GM12878 (cell line): Measurements from ENCODE around the gene NXN. TPM values are rescaled to one million over a fixed set of nuclear protein-coding genes. Genes with fewer than 3 reads are reported as not detected.

ENCODE experiments used
- CHD1 ChIP-seq: IDR thresholded peaks from 2 replicates; pipeline ENCODE4 v1.6.1; 2012; ENCODE audit warnings: low read depth, low read length, improper control_type of control experiment
- CREM ChIP-seq: IDR thresholded peaks from 2 replicates; pipeline ENCODE4 v1.6.1; 2014; ENCODE audit warnings: antibody characterized with exemption, low read depth
- E2F4 ChIP-seq: IDR thresholded peaks from 2 replicates; pipeline ENCODE4 v1.6.1; 2012; ENCODE audit warnings: low read depth, low read length, improper control_type of control experiment
- MEF2B ChIP-seq: fragments of 450-650 bp; IDR thresholded peaks from 2 replicates; pipeline ENCODE4 v1.6.1; 2018; ENCODE audit warnings: mild to moderate bottlenecking, moderate library complexity; ENCODE audit not compliant: partially characterized antibody, poor library complexity, severe bottlenecking
- NBN ChIP-seq: fragments of 450-650 bp; IDR thresholded peaks from 2 replicates; pipeline ENCODE4 v1.6.1; 2016
- RELB ChIP-seq: fragments of 450-650 bp; IDR thresholded peaks from 2 replicates; pipeline ENCODE4 v1.6.1; 2017; ENCODE audit warnings: low read depth, mild to moderate bottlenecking, moderate library complexity
- polyA plus RNA-seq, 11 experiments: library from polyadenylated mRNA; depleted of rRNA in 4 of 11; unstranded in 6 of 11; stranded (reverse) in 5 of 11; fragments of >200 nt; fragmentation: Nextera tagmentation in 4 of 11; fragmentation: Illumina TruSeq in 1 of 11; extraction: Ambion mirVana in 4 of 11; extraction: Trizol in 1 of 11; gene quantifications; 1 replicate in 1 of 11; 2 replicates in 10 of 11; pipeline versions ENCODE4 v1.2.1 to v1.2.3, GENCODE V29; 2011 to 2016; ENCODE audit warnings: inconsistent platforms in 2 of 11, missing spikeins in 2 of 11, low read depth in 1 of 11
- total RNA-seq, 4 experiments: library from RNA; depleted of rRNA in 3 of 4; stranded (reverse); fragments of >200 nt in 3 of 4; fragmentation: Illumina TruSeq in 1 of 4; extraction: Trizol in 1 of 4; gene quantifications; 2 replicates each; pipeline versions ENCODE4 v1.2.1 to v1.2.3, GENCODE V29; 2013 to 2021
- TF ChIP-seq, protein P1 (sequence below): fragments of 450-650 bp; formaldehyde crosslinking; IDR thresholded peaks from 2 replicates; pipeline ENCODE4 v1.4.0; 2020; ENCODE audit warnings: mild to moderate bottlenecking, moderate library complexity

Gene NXN
- total and polyA plus RNA-seq, 10 of the 15 experiments (the other 5 are each of a cell fraction or from before 2014, with no cell fraction given), result 0.04 to 1.2 (median 0.30) TPM

DNA sequence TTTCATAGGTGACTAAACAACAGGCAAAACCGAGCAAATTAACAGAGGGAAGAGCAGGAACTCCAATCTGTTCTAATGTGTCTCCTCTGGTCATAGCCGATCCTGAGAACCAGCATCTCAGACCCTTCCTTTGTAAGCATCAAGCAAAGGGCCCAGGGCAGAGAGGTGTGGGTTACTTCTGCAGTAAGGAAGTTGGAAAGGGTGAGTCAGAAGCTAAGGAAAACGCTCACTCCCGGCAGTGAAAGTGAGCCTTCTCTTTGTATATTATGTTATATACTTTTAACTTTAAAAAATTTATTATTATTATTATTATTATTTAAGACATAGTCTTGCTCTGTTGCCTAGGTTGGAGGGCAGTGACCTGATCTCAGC, 119.8 kb downstream of the NXN start (continued):
- TF ChIP-seq CHD1 (no peak), CREM (no peak), RELB (no peak), NBN (no peak), MEF2B (no peak), E2F4 (no peak)
- TF ChIP-seq, protein P1, sequence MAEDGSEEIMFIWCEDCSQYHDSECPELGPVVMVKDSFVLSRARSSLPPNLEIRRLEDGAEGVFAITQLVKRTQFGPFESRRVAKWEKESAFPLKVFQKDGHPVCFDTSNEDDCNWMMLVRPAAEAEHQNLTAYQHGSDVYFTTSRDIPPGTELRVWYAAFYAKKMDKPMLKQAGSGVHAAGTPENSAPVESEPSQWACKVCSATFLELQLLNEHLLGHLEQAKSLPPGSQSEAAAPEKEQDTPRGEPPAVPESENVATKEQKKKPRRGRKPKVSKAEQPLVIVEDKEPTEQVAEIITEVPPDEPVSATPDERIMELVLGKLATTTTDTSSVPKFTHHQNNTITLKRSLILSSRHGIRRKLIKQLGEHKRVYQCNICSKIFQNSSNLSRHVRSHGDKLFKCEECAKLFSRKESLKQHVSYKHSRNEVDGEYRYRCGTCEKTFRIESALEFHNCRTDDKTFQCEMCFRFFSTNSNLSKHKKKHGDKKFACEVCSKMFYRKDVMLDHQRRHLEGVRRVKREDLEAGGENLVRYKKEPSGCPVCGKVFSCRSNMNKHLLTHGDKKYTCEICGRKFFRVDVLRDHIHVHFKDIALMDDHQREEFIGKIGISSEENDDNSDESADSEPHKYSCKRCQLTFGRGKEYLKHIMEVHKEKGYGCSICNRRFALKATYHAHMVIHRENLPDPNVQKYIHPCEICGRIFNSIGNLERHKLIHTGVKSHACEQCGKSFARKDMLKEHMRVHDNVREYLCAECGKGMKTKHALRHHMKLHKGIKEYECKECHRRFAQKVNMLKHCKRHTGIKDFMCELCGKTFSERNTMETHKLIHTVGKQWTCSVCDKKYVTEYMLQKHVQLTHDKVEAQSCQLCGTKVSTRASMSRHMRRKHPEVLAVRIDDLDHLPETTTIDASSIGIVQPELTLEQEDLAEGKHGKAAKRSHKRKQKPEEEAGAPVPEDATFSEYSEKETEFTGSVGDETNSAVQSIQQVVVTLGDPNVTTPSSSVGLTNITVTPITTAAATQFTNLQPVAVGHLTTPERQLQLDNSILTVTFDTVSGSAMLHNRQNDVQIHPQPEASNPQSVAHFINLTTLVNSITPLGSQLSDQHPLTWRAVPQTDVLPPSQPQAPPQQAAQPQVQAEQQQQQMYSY (CRISPR knock-in tag), result no peak
